ENCODE data around the gene ANO4.

Gene ANO4

GRCh38 chr12:101004898-101005297, 210.3 kb downstream of the ANO4 start:
- TF ChIP-seq, protein P1, sequence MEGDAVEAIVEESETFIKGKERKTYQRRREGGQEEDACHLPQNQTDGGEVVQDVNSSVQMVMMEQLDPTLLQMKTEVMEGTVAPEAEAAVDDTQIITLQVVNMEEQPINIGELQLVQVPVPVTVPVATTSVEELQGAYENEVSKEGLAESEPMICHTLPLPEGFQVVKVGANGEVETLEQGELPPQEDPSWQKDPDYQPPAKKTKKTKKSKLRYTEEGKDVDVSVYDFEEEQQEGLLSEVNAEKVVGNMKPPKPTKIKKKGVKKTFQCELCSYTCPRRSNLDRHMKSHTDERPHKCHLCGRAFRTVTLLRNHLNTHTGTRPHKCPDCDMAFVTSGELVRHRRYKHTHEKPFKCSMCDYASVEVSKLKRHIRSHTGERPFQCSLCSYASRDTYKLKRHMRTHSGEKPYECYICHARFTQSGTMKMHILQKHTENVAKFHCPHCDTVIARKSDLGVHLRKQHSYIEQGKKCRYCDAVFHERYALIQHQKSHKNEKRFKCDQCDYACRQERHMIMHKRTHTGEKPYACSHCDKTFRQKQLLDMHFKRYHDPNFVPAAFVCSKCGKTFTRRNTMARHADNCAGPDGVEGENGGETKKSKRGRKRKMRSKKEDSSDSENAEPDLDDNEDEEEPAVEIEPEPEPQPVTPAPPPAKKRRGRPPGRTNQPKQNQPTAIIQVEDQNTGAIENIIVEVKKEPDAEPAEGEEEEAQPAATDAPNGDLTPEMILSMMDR (IDR thresholded peaks at IDR 0.05): no peak

GRCh38 chr12:101009274-101009673, 214.7 kb downstream of the ANO4 start:
- TF ChIP-seq, protein P1 (IDR thresholded peaks at IDR 0.05): no peak

GRCh38 chr12:101010896-101011295, 216.3 kb downstream of the ANO4 start:
- TF ChIP-seq, protein P1 (IDR thresholded peaks at IDR 0.05): no peak

- TF ChIP-seq, protein P1 (IDR thresholded peaks at IDR 0.05): no peak
These were observed 219.4 kb downstream of the ANO4 start for GRCh38 chr12:101013993-101014392.

GRCh38 chr12:101015044-101015443, 220.5 kb downstream of the ANO4 start:
- TF ChIP-seq, protein P1 (IDR thresholded peaks at IDR 0.05): no peak

GRCh38 chr12:101018540-101018939, 224.0 kb downstream of the ANO4 start:
- TF ChIP-seq, protein P1 (IDR thresholded peaks at IDR 0.05): no peak

DNA sequence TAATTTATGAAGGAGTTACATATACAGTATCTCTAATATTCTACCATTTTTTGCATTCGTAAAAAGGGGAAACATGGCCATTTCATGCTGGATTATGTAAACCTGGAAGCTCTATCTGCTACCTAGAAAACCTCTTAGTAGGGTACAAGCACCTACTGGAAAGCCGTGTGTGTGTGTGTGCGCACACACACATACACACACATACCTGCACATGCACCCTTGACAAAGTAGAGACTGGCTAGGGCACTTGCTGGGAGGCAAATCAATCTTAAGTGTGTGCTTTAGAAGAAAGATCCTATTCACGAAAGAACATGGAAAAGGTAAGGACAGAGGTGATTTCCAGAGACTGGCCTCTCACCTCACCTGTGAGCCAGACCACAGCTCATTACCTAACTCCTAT, 224.6 kb downstream of the ANO4 start:
- TF ChIP-seq, protein P1 (IDR thresholded peaks at IDR 0.05): no peak

GRCh38 chr12:101019667-101020066, 225.1 kb downstream of the ANO4 start:
- TF ChIP-seq, protein P1 (IDR thresholded peaks at IDR 0.05): no peak

Data from LNCAP (cell line).